Stimulated activated CD8-positive, alpha-beta memory T cell treated with anti-CD3 and anti-CD28 coated beads, Interleukin-4, amount 100 ng/mL, for 4 hours (primary cell): ENCODE results near the gene EXD3.
"Not testable (repeated sequence)": the region's sequence is repeated elsewhere in the genome, so short reads cannot be mapped to it uniquely, and the experiment has no call there.

Experiments
- DNase-seq, 2 donors: peaks; one replicate each; pipeline ENCODE4 v3.0.0-alpha.2; 2020; ENCODE audit warnings: low read depth in 2 of 2, low spot score in 1 of 2

The EXD3 gene

DNA sequence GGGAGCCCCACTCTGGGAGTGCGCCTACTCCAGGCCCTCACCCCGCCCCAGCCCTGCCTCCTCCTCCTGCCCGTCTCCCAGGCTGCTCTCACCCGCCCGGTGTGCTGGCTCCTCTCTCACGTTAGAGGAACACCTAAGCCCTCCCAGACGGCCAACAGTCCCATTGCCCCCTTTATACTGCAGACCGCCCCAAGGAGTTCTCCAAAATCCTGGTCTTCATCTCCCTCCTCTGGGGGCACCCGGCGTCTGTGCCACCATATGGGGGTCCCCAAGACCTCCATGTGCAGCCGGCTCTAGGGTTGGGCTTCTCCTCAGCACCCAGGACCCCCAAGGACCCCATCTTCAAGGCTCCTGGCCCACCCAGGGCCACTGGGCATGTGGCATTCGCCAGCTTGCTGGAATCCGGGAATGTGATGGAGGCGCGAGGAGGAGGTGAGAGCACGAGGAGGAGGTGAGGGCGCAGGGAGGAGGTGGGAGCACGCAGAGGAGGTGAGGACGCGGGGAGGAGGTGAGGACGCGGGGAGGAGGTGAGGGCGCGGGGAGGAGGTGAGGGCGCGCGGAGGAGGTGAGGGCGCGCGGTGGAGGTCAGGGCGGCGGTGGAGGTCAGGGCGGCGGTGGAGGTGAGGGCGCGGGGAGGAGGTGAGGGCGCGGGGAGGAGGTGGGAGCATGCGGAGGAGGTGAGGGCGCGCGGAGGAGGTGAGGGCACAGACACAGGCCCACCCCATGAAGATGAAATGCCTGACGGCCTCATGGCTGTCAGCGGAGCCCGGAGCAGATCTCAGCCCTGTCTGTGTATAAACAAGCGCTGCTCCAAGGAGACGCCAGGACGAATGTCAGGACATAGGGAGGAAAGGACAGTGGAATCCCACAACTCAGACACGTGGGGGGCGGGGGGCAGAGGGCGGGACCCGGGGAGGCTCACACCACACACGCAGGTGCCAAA lies 41.2 kb downstream of the EXD3 start:
- DNase-seq = no peak

DNA sequence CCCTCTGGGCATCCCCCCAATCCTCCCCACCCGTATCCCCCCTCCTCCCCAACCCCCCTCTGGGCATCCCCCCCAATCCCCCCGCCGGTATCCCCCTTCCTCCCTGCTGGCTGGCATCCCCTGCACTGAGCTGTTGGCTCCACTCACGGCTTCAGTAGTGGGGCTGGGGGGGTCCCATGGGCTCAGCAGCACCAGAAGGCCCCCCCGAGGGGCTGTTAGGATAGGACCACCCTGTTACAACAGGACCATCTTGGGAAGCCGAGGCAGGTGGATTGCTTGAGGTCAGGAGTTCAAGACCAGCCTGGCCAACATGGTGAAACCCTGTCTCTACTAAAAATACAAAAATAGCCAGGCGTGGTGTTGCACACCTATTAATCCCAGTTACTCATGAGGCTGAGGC lies 42.4 kb downstream of the EXD3 start:
- DNase-seq = no peak

DNA sequence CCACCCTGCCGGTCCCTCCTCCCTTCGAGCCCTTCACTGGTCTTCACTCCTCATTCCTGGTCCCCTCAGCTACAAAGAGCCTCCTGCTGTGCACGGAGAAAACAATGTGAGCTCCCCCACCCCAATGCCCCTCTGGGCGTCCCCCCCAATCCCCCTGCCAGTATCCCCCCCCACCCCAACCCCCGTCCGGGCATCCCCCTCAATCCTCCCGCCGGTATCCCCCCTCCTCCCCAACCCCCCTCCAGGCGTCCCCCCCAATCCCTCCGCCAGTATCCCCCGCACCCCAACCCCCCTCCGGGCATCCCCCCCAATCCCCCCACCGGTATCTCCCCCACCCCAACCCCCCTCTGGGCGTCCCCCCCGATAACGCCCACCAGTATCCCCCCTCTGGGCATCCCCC lies 42.8 kb downstream of the EXD3 start:
- no peak for DNase-seq

DNA sequence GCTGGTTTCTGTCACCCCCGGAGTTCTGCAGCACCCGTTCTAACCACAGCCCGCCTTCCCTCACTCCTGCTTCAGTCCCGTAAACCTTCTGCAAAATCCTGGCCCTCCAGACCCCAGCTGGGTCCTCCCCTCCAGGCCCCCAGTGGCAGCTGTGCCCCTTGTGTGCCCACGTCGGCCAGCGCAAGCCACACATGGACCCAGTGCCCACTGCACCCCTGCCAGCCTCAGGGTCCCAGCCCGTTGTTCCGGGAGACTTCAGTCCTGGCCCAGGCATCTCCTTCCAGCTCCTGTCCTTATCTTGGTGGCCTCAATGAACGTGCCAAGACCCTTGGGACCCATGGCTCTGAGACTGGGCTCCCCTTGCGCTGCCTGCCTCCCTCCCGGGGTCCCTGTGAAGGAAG lies 43.2 kb downstream of the EXD3 start:
- no peak for DNase-seq

DNA sequence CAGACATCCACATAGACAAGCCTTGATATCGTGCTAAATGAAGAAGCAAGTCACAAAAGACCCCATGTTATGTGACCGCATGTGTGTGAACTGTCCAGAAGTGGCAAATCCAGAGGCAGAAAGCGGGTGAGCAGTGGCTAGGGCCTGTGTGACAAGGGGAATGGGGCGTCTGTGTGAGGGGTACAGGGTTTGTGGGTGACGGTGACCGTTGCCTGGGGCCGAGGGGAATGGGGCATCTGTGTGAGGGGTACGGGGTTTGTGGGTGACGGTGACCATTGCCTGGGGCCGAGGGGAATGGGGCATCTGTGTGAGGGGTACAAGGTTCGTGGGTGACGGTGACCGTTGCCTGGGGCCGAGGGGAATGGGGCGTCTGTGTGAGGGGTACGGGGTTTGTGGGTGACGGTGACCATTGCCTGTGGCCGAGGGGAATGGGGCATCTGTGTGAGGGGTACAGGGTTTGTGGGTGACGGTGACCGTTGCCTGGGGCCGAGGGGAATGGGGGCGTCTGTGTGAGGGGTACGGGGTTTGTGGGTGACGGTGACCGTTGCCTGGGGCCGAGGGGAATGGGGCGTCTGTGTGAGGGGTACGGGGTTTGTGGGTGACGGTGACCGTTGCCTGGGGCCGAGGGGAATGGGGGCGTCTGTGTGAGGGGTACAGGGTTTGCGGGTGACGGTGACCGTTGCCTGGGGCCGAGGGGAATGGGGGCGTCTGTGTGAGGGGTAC lies 44.1 kb downstream of the EXD3 start:
- DNase-seq = not testable (repeated sequence)

DNA sequence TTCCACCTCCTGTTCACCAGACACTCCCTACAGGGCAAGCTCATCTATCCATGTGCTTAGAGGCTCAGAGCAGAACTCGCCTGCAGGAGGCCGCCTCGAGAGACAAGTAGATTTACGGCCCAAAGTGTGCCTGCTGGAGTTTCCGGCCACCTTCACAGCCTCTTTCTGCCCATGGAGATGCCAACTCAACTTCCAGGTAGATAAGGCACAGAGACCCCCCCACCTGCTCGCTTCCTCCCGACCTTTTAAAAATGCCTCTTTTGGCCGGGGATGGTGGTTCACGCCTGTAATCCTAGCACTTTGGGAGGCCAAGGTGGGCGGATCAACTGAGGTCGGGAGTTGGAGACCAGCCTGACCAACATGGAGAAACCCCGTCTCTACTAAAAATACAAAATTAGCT lies 46.6 kb downstream of the EXD3 start:
- no peak for DNase-seq

DNA sequence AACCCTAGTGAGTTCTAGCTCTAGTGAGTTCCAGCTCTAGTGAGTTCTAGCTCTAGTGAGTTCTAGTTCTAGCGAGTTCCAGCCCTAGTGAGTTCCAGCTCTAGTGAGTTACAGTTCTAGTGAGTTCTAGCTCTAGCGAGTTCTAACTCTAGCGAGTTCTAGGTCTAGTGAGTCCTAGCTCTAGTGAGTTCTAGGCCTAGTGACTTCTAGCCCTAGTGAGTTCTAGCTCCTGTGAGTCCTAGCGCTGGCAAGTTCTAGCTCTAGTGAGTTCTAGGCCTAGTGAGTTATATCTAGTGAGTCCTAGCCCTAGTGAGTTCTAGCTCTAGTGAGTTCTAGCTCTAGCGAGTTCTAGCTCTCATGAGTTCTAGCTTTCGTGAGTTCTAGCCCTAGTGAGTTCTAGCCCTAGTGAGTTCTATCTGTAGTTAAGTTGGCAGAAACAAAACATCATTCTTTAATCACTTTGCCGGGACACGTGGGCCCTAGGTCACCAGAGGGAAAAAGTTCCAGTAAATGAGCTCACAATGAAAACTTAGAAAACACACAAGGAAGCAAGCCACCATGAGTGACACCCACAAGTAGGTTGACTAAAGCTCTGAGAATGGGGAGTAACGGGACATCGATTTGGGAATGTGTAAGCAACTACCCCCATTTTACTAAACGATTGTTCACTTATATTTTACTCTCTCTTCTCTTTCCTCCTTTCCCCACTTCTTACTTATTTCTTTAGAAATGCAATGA lies 47.5 kb downstream of the EXD3 start:
- no peak for DNase-seq

DNA sequence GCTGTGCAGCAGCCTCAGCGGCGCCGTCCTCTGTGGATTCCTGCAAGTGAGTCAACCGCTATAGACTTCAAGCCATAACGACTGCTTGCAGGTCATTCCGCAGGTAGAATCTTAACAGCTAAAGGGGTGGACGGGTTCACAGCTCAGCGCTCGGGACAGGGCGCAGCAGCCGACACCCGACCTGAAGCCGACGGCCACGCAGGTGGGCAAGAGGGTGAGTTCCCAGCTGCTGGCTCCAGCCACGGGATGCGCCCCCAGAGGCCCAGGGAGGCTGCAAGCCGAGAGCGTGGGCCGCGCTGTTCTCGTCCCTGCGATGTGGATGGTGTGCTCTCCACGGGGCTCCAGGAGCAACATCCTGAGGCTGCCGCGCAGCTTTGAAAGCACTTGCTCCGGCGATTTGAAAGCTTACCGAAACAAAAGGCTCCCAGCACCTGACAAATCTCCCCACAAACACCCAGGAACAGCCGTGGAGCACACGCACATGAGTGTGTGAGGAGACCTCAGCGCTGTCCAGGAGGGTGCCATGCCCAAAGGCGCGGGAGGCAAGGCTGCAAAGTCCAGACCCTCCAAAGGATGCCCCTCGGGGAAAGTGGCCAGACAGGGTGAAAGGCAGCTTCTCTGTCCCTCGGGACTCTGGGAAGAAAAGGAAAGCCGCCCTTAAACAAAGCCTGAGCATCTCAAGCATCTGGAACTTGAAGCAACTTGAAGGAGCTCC lies 48.7 kb downstream of the EXD3 start:
- DNase-seq = no peak

DNA sequence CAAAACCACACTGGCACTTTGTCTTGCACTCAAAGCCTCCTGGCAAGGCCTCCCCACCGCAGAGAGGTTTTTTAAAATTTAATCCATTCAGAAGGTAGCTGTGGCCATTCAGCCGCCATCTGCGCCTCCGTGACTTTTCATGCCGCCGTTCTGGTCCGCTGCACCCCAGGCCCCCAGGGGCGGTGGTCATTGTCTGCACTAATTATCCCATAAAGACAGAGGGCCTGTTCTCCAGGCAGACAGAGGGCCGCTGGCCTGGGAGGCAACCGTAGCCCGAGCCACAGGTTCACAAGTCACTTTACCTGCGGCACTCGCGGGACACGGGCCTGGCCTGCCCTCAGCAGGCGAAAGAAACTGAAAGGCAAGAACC lies 49.4 kb downstream of the EXD3 start:
- no peak for DNase-seq

DNA sequence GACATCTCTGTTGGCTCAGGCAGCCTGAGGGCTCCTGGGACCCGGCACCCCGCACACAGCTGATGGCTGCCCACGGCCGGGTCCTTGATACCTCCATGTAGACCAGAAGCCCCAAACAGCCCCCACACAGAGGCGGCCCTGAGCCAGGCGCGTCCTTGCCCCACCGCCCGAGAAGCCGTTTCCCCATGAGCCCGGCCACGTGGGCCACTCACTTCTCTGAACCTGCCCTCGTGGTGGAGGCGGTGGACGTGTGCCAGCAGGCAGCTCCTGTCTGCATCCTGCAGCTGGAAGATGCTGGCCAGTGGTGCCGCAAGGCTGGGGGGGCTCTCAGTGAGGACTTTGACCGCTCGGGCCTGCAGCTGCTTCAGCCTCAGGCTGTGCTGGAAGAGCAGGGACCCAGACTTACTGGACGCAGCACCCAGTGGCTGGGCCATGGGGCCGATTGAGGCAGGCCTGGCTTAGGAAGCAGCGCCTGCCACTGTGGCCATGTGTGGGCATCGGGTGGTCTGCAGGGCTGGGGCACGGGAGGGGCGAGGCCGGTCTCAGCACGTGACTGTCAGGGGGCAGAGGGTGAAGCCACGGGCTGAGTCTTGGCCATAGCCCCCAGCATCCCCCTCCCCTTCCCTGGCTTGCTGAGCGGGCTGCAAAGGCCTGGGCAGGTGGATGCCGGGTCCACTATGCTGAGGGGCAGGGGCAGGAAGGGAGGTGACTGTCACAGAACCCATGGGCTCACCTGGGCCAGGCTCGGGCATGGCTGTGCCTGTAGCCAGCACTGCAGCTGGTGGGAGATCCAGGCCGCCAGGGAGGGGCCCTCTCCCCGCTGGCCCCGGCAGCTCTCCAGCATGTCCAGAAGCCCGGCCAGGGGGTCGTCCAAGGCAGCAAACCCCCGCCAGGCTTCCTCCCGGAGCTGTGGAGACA lies 50.0 kb downstream of the EXD3 start:
- DNase-seq = no peak

DNA sequence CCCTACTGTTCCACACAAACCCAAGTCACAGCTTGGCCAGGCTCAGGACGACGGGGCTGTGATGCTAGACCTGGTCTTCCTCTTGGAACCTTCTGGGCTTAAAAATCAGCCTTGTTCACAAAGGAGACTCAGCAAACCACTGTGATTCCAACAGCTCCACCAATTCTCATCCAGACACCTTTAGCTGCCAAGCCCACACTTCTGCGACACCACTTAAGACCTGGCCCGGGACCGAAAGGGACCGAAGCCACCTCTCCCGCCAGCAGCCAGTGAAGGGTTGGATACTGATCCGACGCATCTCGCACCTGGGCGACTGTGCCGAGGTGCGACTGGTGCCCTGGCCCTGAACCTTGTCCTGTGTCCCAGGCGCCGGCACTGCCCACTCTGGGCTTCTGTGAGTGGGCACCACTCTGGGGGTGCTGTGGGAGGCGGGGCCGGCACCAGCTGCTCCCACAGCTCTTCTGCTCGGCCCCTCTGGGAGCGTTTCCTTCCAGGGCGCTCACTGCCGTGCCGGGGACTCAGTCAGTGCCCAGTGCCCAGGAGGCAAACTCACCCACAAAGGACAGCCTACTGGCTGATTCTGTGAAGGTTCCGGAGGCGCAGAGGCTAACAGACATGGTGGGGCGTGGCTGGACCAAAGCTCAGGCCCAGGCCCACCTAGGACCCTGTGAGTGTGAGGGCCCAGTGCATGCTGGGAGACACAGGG lies 50.9 kb downstream of the EXD3 start:
- DNase-seq = no peak

DNA sequence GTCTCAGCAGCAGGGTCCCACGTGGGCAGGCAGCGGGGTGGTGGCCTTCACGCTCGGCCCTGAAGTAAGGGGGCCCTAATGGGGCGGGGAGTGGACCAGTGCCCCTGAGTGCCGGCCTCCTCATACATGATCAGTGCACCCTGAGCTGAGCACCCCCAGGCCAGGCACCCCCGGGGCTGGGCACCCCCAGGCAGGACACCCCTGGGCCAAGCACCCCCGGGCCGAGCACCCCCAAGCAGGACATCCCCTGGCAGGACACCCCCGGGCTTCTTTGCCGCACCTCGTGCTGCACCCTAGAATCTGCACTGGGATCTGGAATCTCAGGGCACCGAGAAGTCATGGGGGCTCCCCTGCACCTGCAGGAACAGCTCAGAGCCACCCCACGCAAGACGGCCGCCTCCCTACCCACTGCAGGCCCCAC lies 51.4 kb downstream of the EXD3 start:
- no peak for DNase-seq

DNA sequence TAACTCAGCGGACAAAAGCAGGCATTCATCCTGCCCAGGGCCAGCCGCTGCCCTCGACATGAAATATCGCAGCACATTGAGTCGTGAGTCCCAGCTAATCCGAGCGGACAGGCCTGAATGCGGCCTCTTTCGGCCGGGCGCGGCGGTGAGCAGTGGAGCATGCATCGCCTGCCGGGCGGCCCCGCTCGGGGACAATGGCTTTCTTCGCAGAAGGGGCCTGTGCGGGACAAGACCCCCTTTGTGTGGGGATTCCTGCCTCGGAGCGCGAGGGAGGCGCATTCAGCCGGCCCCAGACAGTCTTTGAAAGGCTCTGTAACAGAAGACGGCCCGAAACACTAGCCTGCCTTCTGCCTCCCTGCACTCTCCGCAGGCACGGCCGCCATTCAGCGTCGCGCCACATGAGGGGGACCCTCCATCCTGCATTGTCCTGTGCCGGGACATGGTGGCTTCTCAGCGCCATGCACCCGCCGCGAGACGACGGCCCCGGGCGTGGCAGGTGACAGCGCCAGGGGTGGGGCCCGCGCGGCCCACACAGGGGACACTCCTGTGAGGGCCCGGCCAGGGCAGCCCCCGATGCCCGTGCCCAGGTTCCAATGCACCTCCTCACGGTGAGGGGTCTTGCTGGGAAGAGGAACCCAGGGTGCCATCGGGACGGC lies 52.0 kb downstream of the EXD3 start:
- DNase-seq = no peak

DNA sequence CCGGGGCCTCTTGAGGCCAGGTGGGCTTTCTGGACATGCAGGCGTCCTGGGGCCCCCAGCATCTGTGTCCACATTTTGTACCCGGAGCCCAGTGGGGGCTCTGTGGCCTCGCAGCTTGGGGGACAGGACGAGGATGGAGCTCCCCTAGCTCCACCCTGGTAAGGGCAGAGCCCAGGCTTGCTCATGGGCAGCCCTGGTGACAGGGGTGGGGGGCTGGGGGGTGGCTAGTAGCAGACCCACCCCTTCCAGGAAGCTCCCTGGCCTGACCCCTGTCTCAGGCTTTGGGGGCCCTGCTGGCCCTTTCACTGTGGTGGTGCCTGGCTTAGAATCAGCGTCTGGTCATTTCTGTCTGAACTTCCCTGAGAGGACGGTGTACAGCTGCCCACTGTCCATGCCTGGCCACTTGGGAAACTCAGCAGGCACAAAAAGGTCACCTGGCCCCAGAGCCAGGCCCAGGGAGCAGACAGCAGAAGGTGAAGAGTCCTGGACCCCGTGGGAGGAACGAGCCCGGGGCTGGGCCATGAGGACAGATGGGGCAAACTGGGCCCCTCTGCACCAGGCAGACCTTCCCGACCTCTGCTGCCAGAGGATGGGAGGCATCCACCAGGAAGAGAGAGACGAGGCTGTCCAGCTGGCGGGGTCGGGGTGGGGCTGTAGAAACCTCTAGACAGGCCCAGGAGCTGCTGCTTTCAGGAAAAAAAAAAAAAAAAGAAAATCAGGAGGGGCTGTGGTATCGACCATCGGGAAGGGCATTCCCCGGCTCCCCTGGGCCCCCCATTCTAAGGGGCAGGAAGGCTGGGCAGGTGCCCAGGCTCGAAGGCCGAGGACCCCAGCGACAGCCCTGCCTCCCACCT lies 52.8 kb downstream of the EXD3 start:
- no peak for DNase-seq

DNA sequence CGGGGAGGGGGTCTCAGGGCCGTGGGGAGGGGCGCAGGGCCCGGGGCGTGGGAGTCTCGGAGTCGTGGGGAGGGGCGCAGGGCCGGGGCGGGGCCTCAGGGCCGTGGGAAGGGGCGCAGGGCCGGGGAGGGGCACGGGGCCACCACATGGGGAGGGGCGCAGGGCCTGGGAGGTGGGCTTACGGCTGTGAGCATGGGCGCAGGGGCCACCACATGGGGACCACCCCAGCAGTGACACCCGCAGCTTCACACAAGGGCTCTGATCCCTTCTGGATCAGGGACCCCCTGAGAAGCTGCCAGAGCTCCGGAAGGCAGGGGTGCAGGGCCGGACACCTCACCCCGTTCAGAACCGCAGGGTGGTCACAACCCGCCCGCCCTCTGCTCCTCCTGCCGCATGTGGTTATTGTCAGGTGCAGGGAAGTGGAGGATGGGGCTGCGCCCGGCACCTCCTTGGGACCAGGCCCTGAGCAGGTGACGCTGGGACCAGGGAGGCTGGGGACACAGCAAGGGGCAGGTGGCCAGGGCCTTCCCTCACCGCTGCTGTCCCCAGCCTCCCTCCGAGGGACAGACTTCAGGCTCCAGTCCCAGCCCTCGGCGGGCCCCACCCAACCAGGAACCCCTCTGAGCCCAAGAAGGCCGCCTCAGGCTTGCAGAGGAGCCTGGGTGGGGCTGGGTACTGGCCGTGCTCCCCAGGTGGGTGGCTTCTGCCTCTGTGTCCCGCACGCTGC lies 53.7 kb downstream of the EXD3 start:
- no peak for DNase-seq

DNA sequence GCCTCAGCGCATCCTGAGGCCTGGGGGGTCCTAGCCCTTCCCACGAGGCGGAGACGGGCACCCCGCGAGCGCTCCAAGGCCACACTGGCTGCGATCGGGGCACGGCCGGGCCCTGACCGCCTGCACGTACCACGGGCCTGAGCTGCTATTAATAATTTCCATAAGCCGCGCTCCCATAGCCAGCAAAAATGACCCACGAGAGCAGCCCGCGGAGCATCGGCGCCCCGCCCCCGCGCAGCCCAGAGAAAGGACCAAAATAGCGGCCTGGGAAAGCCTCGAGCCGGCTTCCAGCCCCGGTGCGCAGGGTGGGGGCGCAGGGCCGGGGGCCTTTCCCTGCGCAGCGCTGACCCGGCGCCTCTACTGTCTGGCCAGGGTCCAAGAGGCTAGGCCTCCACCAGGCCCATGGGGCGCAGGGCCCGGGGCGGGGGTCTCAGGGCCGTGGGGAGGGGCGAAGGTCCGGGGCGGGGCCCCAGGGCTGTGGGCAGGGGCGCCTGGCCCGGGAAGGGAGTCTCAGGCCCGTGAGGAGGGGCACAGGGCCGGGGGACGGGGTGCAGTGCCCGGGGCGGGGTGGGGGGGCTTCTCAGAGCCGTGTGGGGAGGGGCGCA lies 54.4 kb downstream of the EXD3 start:
- DNase-seq = no peak
